Iris pigment epithelial cell (primary cell): ENCODE data around the gene DISC1.
"Not testable (repeated sequence)": the region's sequence is repeated elsewhere in the genome, so short reads cannot be mapped to it uniquely, and the experiment has no call there.

Experiments
- DNase-seq: peaks from one replicate; pipeline ENCODE4 v3.0.0-alpha.2; 2011; ENCODE audit warnings: low read depth

DISC1 gene

DNA sequence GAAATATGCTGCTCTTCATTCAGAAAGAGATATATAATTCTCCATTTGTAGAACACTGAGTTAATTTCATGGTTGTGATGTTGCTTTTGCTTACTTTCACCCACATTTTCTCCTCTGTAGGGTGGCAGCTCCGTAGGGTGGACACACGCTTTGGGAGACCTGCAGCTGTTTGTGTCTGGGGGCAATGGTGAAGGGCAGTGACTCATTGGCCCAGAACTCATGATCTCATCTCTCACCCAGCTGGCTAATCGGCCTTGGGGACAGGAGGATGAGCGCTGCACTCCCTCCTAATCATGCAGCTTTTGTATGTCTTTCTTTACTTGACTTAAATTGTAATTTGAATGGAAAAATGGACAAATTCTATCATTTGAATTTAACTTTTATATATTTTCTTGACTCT is 9.6 kb downstream of the DISC1 start:
- peak; percentile 81 for DNase-seq

DNA sequence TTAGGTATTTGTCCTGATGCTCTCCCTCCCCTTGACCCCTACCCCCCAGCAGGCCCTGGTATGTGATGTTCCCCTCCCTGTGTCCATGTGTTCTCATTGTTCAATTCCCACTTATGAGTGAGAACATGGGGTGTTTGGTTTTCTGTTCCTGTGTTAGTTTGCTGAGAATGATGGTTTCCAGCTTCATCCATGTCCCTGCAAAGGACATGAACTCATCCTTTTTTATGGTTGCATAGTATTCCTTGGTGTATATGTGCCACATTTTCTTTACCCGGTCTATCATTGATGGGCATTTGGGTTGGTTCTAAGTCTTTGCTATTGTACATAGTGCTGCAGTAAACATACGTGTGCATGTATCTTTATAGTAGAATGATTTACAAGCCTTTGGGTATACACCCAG is 10.3 kb downstream of the DISC1 start:
- not testable (repeated sequence) for DNase-seq

DNA sequence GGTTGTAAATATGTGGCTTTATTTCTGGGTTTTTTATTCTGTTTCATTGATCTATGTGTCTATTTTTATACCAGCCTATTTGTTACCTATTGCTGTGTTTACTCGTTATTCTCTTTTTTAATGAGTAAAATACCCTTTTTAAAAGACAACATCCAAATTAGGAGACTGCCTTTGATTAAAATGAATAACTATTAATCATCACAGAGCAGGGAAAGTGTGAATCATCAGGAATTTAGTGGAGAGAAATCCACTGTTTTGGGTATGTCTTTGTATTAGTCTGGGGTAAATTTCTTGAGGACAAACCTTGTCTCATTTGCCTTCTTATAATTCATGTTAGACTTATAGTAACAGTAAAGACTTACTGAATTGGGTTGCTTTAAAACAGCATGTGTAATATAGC is 12.1 kb downstream of the DISC1 start:
- peak; percentile 11 for DNase-seq

DNA sequence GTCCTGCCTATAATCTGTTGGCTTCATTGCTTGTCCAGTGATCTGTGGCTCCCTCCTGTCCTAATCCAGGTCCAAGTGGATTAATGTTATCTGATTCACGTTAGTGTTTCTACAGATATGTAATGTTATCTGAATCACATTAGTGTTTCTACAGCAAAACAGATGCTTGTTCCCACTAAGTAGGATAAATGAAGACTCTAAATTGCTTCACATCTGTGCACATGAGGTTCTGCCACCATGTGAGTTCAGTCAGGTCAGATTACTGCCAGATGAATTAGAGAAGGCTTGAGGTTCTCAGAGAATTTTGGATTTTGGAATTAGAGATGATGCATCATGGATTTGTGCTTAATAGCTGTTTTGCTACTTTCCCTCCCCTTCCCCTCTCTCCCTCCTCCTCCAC is 13.2 kb downstream of the DISC1 start:
- DNase-seq = no peak

DNA sequence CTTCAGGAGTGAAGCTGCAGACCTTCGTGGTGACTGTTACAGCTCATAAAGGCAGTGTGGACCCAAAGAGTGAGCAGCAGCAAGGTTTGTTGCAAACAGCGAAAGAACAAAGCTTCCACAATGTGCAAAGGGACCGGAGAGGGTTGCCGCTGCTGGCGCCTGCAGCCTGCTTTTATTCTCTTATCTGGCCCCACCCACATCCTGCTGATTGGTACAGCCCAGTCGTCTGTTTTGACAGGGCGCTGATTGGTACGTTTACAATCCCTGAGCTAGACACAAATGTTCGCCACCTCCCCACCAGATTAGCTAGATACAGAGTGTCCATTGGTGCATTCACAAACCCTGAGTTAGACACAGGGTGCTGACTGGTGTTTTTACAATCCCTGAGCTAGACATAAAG is 14.9 kb downstream of the DISC1 start:
- not testable (repeated sequence) for DNase-seq

DNA sequence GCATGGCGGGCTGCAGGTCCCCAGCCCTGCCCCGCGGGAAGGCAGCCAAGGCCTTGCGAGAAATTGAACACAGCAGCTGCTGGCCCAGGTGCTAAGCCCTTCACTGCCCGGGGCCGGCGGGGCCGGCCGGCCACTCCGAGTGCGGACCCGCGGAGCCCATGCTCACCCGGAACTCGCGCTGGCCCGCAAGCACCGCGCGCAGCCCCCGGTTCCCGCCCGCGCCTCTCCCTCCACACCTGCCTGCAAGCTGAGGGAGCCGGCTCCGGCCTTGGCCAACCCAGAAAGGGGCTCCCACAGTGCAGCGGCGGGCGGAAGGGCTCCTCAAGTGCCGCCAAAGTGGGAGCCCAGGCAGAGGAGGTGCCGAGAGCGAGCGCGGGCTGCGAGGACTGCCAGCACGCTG is 15.5 kb downstream of the DISC1 start:
- DNase-seq = not testable (repeated sequence)

GRCh38 chr1:231642618-231643017 is 16.0 kb downstream of the DISC1 start:
- DNase-seq = no peak

GRCh38 chr1:231643071-231643934 is 16.7 kb downstream of the DISC1 start:
- no peak for DNase-seq

DNA sequence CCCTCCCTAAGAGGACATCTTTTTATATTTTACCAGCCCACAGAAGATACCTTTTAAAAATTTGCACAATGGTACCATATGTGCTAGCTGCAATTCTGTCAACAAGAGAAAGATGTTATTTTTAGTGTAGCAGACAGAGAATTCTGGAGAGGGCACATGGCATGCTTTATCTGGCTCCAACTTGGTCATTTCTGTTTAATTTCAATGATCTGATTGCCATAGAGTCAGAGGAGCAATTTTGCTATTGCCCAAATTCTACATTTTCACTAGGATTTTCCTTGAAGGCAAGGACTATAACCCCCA is 17.3 kb downstream of the DISC1 start:
- DNase-seq = no peak

GRCh38 chr1:231645634-231646033 is 19.0 kb downstream of the DISC1 start:
- DNase-seq = not testable (repeated sequence)

- not testable (repeated sequence) for DNase-seq
Observed at GRCh38 chr1:231646165-231646564, 19.6 kb downstream of the DISC1 start.

- not testable (repeated sequence) for DNase-seq
Observed at GRCh38 chr1:231651621-231652260, 25.2 kb downstream of the DISC1 start.

DNA sequence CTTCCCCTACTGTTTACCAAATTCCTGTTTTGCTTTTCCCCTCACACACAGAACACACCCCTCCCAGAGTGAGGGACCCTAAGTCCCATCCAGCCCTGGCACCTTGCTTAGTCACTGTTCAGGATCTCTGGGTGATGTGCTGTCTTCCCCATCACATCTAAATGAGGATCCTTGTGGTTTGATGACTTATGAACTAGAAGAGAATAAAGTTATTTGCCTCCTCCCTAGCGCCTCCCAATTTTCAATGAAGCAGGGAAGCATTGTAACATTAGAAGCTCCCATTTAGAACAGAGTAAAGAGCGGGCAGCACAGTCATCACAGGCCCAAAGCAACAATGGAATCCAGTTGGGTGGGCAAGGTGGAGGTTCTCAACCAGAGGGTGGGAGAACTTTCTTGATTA is 27.0 kb downstream of the DISC1 start:
- DNase-seq = no peak

DNA sequence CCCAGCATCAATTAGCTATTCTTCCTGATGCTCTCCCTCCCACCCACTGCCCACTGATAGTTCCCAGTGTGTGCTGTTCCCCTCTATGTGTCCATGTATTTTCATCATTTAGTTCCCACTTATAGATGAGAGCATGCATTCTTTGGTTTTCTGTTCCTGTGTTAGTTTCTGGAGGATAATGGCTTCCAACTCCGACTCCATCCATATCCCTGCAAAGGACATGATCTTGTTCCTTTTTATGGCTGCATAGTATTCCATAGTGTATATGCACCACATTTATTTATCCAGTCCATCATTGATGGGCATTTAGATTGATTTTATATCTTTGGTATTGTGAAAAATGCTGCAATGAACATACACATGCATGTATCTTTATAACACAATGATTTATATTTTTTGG is 30.2 kb downstream of the DISC1 start:
- DNase-seq = no peak

GRCh38 chr1:231658223-231658622 is 31.6 kb downstream of the DISC1 start:
- DNase-seq = not testable (repeated sequence)

DNA sequence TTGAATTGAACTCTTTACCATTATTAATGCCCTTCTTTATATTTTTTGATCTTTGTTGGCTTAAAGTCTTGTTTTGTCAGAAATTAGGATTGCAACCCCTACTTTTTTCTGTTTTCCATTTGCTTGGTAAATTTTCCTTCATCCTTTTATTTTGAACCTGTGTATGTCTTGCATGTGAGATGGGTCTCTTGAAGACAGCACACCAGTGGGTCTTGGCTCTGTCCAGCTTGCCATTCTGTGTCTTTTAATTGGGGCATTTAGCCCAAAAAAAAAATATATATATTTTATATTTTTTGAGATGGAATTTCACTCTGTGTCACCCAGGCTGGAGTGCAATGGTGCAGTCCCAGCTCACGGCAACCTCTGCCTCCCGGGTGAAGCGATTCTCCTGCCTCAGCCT is 33.6 kb downstream of the DISC1 start:
- no peak for DNase-seq

DNA sequence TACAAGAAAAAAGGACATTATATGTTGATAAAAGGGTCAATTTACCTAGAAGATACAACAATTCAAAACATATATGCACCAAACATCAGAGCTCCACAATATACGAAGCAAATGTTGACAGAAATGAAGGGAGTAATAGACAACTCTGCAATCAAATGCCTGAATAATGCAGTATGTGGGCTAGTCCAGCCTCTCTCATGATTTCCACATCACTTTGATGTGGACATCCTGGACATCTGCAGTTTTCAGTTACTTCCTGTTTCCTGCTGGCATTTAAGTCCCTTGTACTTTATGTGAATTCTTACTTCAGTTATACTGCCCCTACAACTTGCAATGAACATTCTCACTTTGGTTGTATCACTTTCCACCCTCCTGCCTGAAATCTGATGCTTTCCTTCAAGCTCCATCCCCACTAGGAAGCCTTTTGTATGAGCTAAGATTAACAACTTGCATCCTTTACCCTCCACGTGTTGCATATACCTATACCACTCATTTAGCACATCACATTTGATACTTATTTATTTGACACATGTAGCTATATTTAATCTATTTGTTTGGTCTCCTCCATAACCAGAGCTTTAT is 36.7 kb downstream of the DISC1 start:
- peak; percentile 79 for DNase-seq

GRCh38 chr1:231665101-231665500 is 38.5 kb downstream of the DISC1 start:
- no peak for DNase-seq

- no peak for DNase-seq
Observed at GRCh38 chr1:231665726-231666125, 39.1 kb downstream of the DISC1 start.

- no peak for DNase-seq
Observed at GRCh38 chr1:231666220-231666936, 39.8 kb downstream of the DISC1 start.

- no peak for DNase-seq
Observed at GRCh38 chr1:231666937-231667608, 40.5 kb downstream of the DISC1 start.

DNA sequence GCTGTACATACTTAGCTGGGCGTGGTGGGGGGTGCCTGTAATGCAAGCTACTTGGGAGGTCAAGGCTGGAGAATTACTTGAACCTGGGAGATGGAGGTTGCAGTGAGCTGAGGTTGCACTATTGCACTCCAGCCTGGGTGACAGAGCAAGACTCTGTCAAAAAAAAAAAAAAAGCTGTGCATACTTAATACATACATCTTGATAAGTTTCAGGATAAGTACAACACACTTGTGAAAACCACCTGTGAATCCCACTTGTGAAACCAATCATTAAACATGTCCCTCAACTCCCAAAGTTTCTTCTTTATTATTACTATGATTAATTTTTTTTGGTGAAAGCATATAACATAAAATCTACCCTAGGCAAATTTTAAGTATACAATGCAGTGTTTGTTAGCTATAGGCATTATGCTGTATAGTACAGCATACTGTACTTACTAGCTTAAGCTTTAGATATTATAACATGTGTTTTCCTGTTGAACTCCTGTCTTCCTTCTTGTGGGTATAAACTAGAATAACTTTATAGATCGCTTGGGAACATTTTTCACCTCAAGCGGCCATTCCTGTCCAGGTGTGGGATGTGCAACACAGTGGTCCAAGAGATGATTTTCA is 41.4 kb downstream of the DISC1 start:
- DNase-seq = no peak
